Erythroblast (primary cell): ENCODE measurements around the gene ANKRD13C.
A peak's percentile ranks its signal among the peaks of the same experiment; 100 is the strongest.

ENCODE experiments used
- DNase-seq, 2 experiments: peaks; one replicate each; lab custom pipeline; 2025; lab: John Stamatoyannopoulos, UW
- GATA1 ChIP-seq: IDR thresholded peaks from 2 replicates; pipeline ENCODE4 v1.6.1; 2011; ENCODE audit warnings: low read depth, mild to moderate bottlenecking, control low read depth, low read length, moderate library complexity
- POLR2A ChIP-seq: IDR thresholded peaks from 2 replicates; pipeline ENCODE4 v1.6.1; 2011; ENCODE audit warnings: mild to moderate bottlenecking, low read length

The ANKRD13C gene

DNA sequence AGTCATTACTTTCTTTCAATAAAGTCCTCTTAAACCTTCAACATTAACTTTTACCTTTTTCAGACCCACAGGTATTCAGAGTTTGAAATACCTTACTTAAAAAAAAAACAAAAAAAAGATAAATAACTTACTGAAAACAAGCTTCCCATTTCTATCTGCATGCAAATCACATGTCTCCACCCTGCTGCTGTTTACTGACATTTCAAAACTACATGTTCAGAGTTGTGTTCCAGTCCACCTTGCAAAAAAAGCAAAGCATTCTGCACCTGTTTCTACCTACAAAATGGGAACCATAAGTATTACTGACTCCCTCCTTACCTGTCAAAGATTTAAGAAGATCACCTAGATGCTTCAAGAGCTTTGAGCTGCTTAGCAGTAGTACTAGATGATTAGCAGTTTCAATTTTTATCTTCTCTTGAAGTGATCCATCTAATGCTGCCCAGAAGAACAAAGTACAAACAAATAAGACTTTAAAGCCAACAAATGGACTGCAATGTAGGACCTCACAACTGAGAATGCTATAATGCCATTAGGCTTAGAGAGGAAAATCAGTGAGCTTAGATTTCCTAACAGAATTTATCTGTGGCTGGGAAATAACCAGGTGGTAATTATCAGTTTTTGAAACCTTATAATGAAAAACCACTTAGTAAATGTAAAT lies 61.2 kb downstream of the ANKRD13C start:
- no peak for TF ChIP-seq GATA1
- no peak for TF ChIP-seq POLR2A
- no peak for DNase-seq

DNA sequence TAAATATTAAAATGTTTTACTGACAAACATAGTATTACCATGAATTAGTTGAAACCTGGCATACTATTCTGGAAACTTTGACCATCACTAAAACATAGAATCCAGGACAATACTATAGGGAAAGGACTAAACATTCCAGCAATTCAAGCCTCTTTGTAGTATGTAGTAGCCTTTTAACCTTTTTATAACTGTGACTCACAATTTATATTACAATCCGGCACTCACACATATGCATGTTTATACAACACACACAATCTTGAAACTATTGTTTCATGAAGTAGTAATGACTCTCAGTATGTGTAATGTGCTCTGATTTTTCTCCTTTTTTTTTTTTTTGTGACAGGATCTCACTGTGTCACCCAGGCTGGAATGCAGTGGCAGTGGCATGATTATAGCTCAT lies 64.3 kb downstream of the ANKRD13C start:
- no peak for TF ChIP-seq POLR2A
- TF ChIP-seq GATA1, result no peak
- no peak for DNase-seq

DNA sequence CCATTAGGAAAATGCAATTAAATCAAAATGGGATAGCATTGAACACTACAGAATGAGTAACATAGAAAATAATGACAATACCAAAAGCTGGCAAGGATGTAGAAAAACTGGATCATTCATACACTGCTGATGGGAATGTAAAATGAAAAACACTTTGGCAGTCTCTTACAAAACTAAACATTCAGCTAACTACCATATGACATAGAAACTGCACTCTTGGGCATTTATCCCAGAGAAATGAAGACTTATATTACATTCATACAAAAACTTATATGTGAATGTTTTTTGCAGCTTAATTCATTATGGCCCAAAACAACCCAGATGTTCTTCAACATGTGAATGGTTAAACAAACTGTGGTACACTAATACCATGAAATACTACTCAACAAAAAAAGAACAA lies 66.4 kb downstream of the ANKRD13C start:
- no peak for TF ChIP-seq POLR2A
- no peak for TF ChIP-seq GATA1
- no peak for DNase-seq

DNA sequence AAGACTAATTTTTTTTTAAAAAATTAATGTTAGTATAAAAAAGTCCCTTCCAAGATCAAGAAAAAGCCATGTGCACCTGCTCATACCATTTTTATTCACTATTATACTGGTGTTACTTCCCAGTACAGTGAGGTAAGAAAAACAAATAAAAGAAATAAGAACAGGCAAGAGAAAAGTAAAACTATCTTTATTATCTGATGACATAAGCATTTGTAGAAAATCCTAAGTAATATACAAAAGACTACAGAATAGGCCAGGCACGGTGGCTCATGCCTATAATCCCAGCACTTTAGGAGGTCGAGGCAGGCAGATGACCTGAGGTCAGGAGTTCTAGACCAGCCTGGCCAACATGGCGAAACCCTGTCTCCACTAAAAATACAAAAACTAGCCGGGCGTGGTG lies 68.1 kb downstream of the ANKRD13C start:
- TF ChIP-seq POLR2A, result no peak
- TF ChIP-seq GATA1, result no peak
- DNase-seq, result no peak

DNA sequence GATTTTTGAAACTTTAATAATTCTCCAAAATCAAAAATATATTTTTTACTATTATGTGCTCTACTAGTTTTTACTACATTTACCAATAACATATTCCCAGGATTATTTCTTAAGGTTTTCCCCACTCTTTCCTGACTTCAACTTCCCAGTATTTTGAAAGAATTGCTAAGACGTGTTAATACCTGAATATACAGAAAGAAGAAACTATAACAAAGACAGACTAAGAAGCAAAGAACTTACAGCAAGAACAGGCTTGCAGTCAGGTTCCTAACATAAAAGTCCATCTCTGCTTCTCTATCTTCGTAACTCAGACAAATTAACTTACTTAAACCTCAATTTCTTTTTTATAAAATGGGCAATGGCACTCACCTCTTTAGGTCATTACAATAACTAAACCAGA lies 70.2 kb downstream of the ANKRD13C start:
- no peak for TF ChIP-seq GATA1
- TF ChIP-seq POLR2A, result no peak
- no peak for DNase-seq

DNA sequence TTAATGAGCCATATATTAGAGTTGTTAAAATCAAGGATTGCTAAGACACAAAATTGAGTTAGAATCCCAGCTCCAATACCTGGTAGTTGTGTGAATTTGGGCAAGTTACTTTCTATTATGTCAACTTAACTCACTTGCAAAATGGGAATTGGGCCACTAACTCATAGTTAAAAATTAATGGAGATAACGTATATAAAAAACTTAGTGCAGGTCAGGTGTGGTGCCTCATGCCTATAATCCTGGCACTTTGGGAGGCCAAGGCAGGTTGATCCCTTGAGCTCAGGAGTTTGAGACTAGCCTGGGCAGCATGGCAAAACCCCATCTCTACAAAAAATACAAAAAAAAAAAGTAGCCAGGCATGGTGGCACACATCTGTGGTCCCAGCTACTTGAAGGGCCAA lies 75.8 kb downstream of the ANKRD13C start:
- TF ChIP-seq GATA1 (no peak), POLR2A (no peak)
- DNase-seq, result no peak

DNA sequence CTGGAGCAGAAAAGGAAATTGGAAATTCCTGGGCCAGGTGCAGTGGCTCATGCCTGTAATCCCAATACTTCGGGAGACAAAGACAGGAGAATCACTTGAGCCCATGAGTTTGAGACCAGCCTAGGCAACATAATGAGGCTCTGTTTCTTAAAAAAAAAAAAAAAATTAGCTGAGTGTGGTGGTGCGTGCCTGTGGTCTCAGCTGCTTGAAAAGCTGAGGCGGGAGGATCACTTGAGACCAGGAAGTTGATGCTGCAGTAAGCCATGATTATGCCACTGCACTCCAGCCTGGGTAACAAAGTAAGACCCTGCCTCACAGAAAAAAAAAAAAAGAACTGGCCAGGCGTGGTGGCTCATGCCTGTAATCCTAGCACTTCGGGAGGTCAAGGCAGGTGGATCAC lies 76.6 kb downstream of the ANKRD13C start:
- TF ChIP-seq POLR2A, result no peak
- TF ChIP-seq GATA1, result no peak

DNA sequence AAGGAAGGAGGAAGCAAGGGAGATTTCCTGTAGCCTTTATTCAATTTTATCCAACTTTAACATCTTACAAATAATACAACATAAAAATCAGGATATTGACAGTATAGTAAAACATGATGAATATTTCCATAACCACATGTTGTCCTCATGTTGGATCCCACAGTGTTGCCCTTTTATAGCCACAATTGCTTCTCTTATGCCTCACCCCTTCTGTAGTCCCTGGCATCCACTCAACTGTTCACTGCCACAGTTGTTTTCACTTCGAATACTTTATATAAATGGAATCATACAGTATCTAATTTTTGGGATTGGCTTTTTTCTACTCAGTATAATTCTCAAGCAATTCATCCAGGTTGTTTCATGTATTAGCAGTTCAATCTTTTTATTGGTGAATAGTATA lies 88.6 kb downstream of the ANKRD13C start:
- DNase-seq, result no peak
- no peak for TF ChIP-seq POLR2A
- no peak for TF ChIP-seq GATA1

More for the DNA sequence above, 76.6 kb downstream of the ANKRD13C start:
- no peak for DNase-seq

DNA sequence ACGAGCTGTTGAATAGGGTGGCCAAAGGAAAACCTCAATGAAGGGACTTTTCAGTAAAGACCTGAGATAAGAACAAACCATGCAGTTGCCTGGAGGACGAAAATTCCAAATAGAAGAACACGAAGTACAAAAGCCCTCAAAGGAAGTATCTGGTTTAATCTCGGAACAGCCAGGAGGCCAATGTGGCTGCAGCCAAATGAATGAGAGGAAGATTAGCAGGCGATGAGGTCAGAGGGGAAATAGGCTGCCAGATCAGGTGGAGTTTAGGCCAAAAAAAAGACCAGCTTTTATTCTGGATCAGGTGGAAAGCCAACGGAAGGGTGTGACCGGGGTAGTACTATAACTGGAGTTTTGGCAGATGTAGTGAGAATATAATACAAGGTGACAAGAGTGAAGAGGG lies 89.7 kb downstream of the ANKRD13C start:
- no peak for TF ChIP-seq POLR2A
- TF ChIP-seq GATA1, result no peak
- DNase-seq, result peak; percentile 7 to 13

DNA sequence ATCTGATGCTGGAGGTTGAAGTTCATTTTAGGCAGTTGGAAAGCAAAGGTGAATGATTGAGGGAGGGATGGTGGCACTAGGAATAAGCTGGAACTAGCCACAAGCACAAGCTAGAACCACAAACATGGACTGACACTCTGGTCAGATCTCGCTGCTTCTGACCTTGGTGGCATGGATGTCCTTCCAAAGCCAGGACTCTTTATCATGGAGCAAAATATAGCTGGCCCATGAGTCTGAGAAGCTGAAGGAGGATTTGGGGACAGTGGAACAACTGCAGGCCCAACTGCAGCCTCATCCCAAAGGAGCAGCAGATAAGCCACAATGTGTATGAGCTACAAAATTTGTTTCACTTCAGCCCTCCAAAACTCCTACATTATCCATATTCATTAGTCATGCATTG lies 97.9 kb downstream of the ANKRD13C start:
- no peak for DNase-seq
- TF ChIP-seq GATA1, result no peak
- TF ChIP-seq POLR2A, result no peak

DNA sequence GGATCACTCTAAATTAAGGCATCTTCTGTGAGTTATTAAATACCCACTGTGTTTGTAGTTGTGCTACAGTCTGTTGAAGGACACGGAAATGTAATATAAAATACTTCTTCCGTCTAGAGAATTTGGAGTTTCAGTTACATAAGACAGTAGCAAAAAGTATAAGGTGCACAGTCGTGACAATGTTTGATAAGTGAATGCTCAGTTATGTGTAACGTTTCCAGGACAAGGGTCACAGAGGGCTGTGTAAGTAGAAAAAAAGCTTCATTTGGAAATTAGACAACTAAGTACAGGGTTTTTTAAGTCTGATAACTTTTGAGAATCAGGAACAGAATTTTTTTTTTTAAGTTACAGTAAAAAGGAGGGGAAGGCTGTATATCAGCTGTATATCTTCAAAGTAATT lies 105.8 kb downstream of the ANKRD13C start:
- TF ChIP-seq POLR2A (no peak), GATA1 (no peak)
- DNase-seq, result no peak

DNA sequence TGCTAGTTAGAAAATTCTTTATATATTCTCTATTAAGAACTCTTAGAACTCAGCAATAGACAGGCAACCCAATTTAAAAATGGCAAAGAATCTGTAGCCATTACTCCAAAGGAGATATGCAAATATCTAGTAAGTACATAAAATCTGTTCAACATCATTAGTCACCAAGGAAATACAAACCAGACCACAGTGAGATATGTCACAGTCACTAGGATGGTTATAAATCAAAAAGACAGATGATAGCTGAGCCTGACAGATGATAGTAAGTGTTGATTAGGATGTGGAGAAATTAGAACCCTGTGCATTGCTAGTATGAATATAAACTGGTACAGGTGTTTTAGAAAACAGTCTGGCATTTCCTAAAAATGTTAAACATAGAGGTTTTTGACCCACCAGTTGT lies 106.8 kb downstream of the ANKRD13C start:
- TF ChIP-seq POLR2A, result no peak
- TF ChIP-seq GATA1, result no peak
- no peak for DNase-seq

DNA sequence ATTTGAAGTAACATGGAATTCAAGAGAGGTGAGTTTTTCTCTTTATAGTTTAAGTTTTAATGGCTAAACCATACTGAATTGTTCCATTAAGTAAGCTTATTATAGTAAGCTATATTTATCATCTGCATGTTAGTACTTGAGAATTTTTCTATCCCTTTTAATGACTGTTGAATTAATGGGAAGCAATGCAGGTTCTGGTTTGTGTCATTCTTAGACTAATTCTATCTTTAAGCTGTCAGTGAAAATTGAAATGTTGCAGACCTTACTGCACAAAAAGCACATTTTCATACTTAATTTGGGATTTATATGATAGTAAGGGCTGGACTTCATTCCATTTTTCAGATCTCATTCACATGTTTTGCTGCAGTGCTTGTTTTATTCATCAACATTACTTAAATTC lies 107.4 kb downstream of the ANKRD13C start:
- DNase-seq, result no peak
- no peak for TF ChIP-seq POLR2A
- no peak for TF ChIP-seq GATA1

DNA sequence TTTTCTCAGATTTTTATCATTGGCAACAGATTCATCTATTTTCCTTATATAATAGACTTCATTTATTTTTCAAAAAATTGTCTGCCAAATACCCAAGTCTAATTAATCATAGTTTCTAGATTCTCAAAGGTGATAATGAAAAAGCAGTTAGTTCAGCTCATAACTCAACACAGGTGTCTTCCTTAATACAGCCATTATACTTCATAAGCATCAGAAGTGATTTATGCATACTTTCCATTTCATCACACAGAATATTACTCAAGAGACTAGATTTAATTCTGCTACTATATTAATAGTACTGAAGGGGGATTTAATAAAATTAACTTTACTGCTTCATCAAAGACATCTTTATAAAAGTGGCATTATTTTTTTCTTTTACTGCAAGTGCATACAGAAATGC lies 114.6 kb downstream of the ANKRD13C start:
- no peak for DNase-seq

DNA sequence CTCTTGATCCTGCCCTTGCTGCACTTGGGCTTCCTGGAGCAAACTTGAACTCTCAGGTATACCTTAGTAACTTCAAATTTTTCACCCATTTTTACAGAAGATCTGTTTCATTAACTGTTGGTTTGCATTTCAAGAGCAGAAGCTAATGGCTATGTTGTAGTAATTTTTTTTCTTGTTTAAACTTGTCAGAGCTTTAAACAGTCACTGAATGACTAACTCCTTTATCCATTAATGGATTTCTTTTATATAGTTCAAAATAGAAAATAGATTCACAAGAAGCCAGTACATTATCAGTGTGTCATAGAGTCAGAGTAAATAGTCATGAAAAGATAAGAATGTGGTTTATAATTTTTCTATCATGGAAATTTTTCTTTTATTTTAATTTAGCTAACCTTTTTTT lies 119.8 kb downstream of the ANKRD13C start:
- TF ChIP-seq POLR2A, result no peak
- TF ChIP-seq GATA1, result no peak
- DNase-seq, result no peak

More for the DNA sequence above, 114.6 kb downstream of the ANKRD13C start:
- no peak for TF ChIP-seq GATA1
- no peak for TF ChIP-seq POLR2A
